Anterior cingulate cortex (tissue), 58 donors: ENCODE measurements around the gene TRIM46.

Experiments
- DNase-seq, 58 donors: peaks; one replicate each; lab custom pipeline; 2025; lab: John Stamatoyannopoulos, UW

TRIM46 gene

GRCh38 chr1:155173478-155174323 is at the start of gene TRIM46:
Gene TRIM46, plus strand, starts transcription at chr1:155173849. Its CDS starts 118 bp downstream, at chr1:155173967.
- DNase-seq = peak in 50 of 58 donors; percentile 34 to 83 (median 59)

GRCh38 chr1:155124503-155125463 is 48.9 kb upstream of the TRIM46 start:
- peak in 2 of 58 donors; percentile 20 to 23 for DNase-seq

DNA sequence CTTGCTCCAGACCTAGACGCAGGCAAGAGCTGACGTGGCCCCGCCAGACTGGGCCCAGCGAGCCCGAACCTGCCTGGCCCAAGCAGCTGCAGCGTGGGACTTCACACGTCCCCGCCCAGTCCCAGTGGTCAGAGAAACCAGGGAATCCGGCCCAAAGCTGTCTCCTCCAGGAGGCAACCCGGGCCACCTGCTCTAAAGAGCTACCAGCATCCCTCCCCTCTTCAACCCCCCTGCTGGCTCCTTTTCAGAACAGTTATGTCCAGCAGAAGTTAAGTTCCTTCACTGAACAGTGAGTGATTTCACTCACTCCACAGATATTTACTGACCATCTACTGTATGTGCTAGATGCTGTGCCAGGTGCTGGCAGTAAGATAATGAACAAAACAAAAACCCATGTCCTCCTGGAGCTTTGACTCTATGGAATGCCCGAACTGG is 48.1 kb upstream of the TRIM46 start:
- DNase-seq = peak in 8 of 58 donors; percentile 8 to 41 (median 18)

- peak in 53 of 58 donors; percentile 29 to 91 (median 72) for DNase-seq
Observed at GRCh38 chr1:155125946-155126555, 47.6 kb upstream of the TRIM46 start.

DNA sequence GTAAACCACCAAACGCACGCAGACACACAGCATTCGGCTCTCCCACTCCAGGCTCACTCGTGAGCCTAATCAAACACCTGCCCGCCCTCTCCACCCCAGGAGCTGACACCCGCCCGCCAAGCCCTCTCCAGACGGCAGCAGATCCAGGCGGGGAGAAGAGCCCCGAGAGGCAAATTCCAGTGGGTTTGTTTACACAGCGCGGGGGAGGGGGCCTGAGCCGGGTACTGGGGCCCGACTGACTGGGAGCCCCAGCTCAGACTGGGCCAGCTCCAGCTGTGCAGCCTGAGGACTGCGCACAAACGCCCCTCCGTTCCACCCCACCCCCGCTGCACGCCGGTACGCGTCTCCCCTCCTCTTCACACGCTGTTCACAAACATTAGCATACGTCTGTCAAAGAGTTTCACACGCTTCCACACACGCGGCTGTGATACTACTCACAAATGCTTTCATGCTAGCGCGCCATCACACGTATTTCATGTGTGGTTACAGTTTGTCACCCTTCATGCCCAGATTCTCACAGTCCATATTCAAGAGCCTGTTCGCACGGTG is 47.0 kb upstream of the TRIM46 start:
- DNase-seq = peak in 44 of 58 donors; percentile 35 to 84 (median 66)

GRCh38 chr1:155127105-155127966 is 46.3 kb upstream of the TRIM46 start, which contains the start of gene EFNA1:
Gene EFNA1, plus strand, starts transcription at chr1:155127876. Its CDS starts 102 bp downstream, at chr1:155127978.
- DNase-seq = peak in 55 of 58 donors; percentile 42 to 97 (median 81)

- DNase-seq = peak in 3 of 58 donors; percentile 27 to 68 (median 52)
Observed at GRCh38 chr1:155127967-155128754, 45.5 kb upstream of the TRIM46 start.

- DNase-seq = peak in 30 of 58 donors; percentile 8 to 66 (median 30)
Observed at GRCh38 chr1:155128755-155129473, 44.7 kb upstream of the TRIM46 start.

- DNase-seq = no peak
Observed at GRCh38 chr1:155130272-155131006, 43.2 kb upstream of the TRIM46 start.

- no peak for DNase-seq
Observed at GRCh38 chr1:155131285-155131684, 42.4 kb upstream of the TRIM46 start.

- DNase-seq = no peak
Observed at GRCh38 chr1:155131856-155132255, 41.8 kb upstream of the TRIM46 start.

GRCh38 chr1:155133799-155134281 is 39.8 kb upstream of the TRIM46 start:
- DNase-seq = no peak

- DNase-seq = no peak
Observed at GRCh38 chr1:155134322-155134721, 39.3 kb upstream of the TRIM46 start.

- DNase-seq = peak in 41 of 58 donors; percentile 23 to 72 (median 52)
Observed at GRCh38 chr1:155134880-155135414, 38.7 kb upstream of the TRIM46 start.

GRCh38 chr1:155135415-155136028 is 38.1 kb upstream of the TRIM46 start, which contains the start of gene SLC50A1:
Gene SLC50A1, plus strand, starts transcription at chr1:155135852. Its CDS starts 60 bp downstream, at chr1:155135912.
- peak; percentile 57 to 96 (median 90) for DNase-seq

DNA sequence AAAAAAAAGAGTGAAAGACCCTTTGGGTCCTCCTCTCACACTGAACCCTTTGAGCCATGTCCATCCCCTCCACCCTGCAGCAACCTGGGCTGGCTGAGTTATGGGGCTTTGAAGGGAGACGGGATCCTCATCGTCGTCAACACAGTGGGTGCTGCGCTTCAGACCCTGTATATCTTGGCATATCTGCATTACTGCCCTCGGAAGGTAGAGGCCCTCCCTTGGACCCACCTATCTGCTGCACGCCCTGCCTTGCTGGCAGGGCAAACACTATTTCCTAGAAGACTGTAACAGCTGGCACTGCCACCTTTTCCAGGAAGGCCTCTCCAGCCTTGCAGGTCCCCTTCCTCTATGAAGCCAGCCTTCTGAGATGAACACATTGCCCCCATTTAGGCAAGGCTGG is 36.9 kb upstream of the TRIM46 start:
- DNase-seq = peak in 1 of 58 donors; percentile 6
